A673 (cell line): Measurements from ENCODE around the gene FFAR1. TPM values are rescaled to one million over a fixed set of nuclear protein-coding genes. Genes with fewer than 3 reads are reported as not detected.
"Not testable (repeated sequence)": the region's sequence is repeated elsewhere in the genome, so short reads cannot be mapped to it uniquely, and the experiment has no call there.

ENCODE experiments used
- BruUV-seq: library from RNA; stranded (reverse); fragments of 400-500 nt; replicated peaks from 2 replicates; lab custom pipeline; 2021; lab: Mats Ljungman, UMichigan
- CTCF ChIA-PET: fragments of 300-600 bp; sonication (Branson Sonifier 250); formaldehyde crosslinking; loops from one replicate; lab custom pipeline; 2022; ENCODE audit warnings: antibody characterized with exemption; lab: Charles Lee
- POLR2A ChIA-PET: fragments of 300-600 bp; sonication (Branson Sonifier 250); formaldehyde crosslinking; loops from one replicate; lab custom pipeline; 2022; ENCODE audit warnings: antibody characterized with exemption; ENCODE audit not compliant: low non-redundant PET; lab: Charles Lee
- DNase-seq: peaks from one replicate; pipeline ENCODE4 v3.0.0-alpha.2; 2015; ENCODE audit warnings: low spot score
- H3K27ac ChIP-seq: fragments of 200-600 bp; sonication (generic); 2 replicates; pipeline ENCODE4 v1.5.1; 2016; ENCODE audit warnings: mixed run types, low read depth, mild to moderate bottlenecking, mixed read lengths, antibody characterized with exemption, low read length; ENCODE audit not compliant: poor library complexity, severe bottlenecking
- H3K27me3 ChIP-seq: fragments of 200-600 bp; sonication (generic); replicated peaks from 2 replicates; pipeline ENCODE4 v1.6.1; 2017; ENCODE audit warnings: mixed run types, low read depth, mild to moderate bottlenecking, mixed read lengths, antibody characterized with exemption, low read length; ENCODE audit not compliant: insufficient read depth, poor library complexity
- H3K36me3 ChIP-seq: fragments of 200-600 bp; sonication (generic); 2 replicates; pipeline ENCODE4 v1.6.1; 2016; ENCODE audit warnings: mixed run types, mild to moderate bottlenecking, mixed read lengths, antibody characterized with exemption, low read length; ENCODE audit not compliant: insufficient read depth, poor library complexity, severe bottlenecking
- H3K4me1 ChIP-seq: fragments of 200-600 bp; sonication (generic); 2 replicates; pipeline ENCODE4 v1.6.1; 2017; ENCODE audit warnings: mixed run types, mild to moderate bottlenecking, mixed read lengths, antibody characterized with exemption, low read length; ENCODE audit not compliant: insufficient read depth, poor library complexity, severe bottlenecking
- H3K4me3 ChIP-seq: fragments of 200-600 bp; sonication (generic); 2 replicates; pipeline ENCODE4 v1.5.1; 2016; ENCODE audit warnings: low read depth, mixed run types, mild to moderate bottlenecking, mixed read lengths, low read length; ENCODE audit not compliant: poor library complexity, severe bottlenecking
- H3K9me3 ChIP-seq: fragments of 200-600 bp; sonication (generic); 2 replicates; pipeline ENCODE4 v1.6.1; 2016; ENCODE audit warnings: mixed run types, low read depth, mild to moderate bottlenecking, mixed read lengths, antibody characterized with exemption, low read length; ENCODE audit not compliant: poor library complexity, severe bottlenecking
- EZH2 ChIP-seq: fragments of 200-600 bp; sonication (generic); IDR thresholded peaks from 2 replicates; pipeline ENCODE4 v1.6.1; 2017; ENCODE audit warnings: borderline replicate concordance, low read depth, mild to moderate bottlenecking, mixed read lengths, antibody characterized with exemption, low read length; ENCODE audit not compliant: poor library complexity, severe bottlenecking
- intact Hi-C: fragments of 100-400 bp; cut with micrococcal nuclease; formaldehyde crosslinking; loops from one replicate; pipeline ENCODE4 v1.10.0; 2022; ENCODE audit not compliant: unreplicated experiment
- total RNA-seq: library from RNA; stranded (reverse); gene quantifications from 2 replicates; pipeline ENCODE4 v1.2.3, GENCODE V29; 2021
- TF ChIP-seq, protein P1 (sequence below): fragments of 300-800, 200-600 bp; sonication (generic); conservative IDR thresholded peaks from 2 replicates; pipeline ENCODE4 v1.5.1; 2017; ENCODE audit warnings: low read depth, mild to moderate bottlenecking, antibody characterized with exemption, low read length, moderate library complexity, mixed read lengths

Gene FFAR1
- total RNA-seq, 1 experiment from 2014 or later = not detected

DNA sequence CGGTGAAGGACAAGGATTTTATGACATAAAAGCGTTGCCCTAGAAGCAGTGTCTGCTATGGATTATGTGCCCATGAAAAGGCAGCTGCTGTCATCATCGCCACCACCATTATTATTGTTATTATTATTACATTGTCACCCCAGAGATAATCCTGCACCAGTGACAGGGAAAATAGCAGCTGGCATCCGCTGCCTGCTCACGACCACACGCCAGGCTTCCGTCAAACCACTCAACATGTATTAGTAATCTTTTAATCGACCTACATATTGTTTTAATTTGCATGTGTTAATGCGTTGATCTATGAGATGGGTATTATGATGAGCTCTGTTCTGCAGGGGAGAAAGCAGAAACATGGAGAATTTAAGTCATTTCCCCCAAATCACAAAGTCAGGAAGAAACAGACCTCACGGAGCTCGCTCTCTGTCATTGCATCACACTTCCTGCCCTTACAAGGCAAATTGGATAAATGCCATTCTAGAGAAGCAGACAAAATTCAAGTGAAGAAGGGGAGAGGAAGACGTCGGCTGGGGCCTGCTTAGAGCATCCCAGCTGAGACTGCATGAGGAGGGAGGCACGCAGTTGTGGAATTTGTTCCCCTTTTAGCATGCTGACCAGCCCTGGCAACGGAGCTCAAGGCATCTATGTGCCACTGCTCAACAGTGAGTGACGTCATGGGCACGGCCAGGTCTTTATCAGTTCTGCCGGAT, 10.3 kb downstream of the FFAR1 start, which contains the start of gene FFAR3:
TSS of gene FFAR3 (plus strand) at position 594 of the 707 bp plus-strand sequence. CDS start 431 bp downstream, outside the sequence.
- ChIA-PET CTCF (interaction anchor here (0.8 to 1.3 kb wide), 3 partner anchors 18 to 152 kb away, joined by 3 read pairs; no protein-coding TSS in a partner anchor), POLR2A (no interaction called here)
- Histone ChIP-seq H3K27me3 (no peaks in the 10 kb centered on the region), H3K36me3 (no peaks in the 10 kb centered on the region), H3K4me1 (peaks cover 27% of the 10 kb centered on the region), H3K4me3 (no peak within 1 kb of the TSS), H3K9me3 (no peaks in the 10 kb centered on the region), H3K27ac (peak within 1 kb of the TSS; percentile 58)
- intact Hi-C loops = loop anchor here (10.0 kb wide), 1 partner anchor 287 kb away; the partner anchor contains the start of genes COX6B1 and ETV2
- no TSS peak for BruUV-seq
- TF ChIP-seq, protein P1, sequence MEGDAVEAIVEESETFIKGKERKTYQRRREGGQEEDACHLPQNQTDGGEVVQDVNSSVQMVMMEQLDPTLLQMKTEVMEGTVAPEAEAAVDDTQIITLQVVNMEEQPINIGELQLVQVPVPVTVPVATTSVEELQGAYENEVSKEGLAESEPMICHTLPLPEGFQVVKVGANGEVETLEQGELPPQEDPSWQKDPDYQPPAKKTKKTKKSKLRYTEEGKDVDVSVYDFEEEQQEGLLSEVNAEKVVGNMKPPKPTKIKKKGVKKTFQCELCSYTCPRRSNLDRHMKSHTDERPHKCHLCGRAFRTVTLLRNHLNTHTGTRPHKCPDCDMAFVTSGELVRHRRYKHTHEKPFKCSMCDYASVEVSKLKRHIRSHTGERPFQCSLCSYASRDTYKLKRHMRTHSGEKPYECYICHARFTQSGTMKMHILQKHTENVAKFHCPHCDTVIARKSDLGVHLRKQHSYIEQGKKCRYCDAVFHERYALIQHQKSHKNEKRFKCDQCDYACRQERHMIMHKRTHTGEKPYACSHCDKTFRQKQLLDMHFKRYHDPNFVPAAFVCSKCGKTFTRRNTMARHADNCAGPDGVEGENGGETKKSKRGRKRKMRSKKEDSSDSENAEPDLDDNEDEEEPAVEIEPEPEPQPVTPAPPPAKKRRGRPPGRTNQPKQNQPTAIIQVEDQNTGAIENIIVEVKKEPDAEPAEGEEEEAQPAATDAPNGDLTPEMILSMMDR = no peak
- no peak for TF ChIP-seq EZH2
- DNase-seq = peak; percentile 88

DNA sequence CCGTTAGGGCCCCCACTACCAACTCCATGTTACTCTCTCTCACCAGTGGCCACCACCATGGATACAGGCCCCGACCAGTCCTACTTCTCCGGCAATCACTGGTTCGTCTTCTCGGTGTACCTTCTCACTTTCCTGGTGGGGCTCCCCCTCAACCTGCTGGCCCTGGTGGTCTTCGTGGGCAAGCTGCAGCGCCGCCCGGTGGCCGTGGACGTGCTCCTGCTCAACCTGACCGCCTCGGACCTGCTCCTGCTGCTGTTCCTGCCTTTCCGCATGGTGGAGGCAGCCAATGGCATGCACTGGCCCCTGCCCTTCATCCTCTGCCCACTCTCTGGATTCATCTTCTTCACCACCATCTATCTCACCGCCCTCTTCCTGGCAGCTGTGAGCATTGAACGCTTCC, 11.1 kb downstream of the FFAR1 start:
- H3K4me1 ChIP-seq = peaks cover 21% of the 10 kb centered on the region
- CTCF ChIA-PET, BruUV-seq, H3K27me3 ChIP-seq, H3K36me3 ChIP-seq, H3K4me3 ChIP-seq, H3K9me3 ChIP-seq, H3K27ac ChIP-seq, DNase-seq, POLR2A ChIA-PET: not testable (repeated sequence)
- intact Hi-C loops = loop anchor here (10.0 kb wide), 1 partner anchor 286 kb away; the partner anchor contains the start of genes COX6B1 and ETV2

DNA sequence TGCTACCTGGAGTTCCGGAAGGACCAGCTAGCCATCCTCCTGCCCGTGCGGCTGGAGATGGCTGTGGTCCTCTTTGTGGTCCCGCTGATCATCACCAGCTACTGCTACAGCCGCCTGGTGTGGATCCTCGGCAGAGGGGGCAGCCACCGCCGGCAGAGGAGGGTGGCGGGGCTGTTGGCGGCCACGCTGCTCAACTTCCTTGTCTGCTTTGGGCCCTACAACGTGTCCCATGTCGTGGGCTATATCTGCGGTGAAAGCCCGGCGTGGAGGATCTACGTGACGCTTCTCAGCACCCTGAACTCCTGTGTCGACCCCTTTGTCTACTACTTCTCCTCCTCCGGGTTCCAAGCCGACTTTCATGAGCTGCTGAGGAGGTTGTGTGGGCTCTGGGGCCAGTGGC, 11.7 kb downstream of the FFAR1 start:
- peaks cover 20% of the 10 kb centered on the region for H3K4me1 ChIP-seq
- H3K36me3 ChIP-seq, H3K4me3 ChIP-seq, BruUV-seq, POLR2A ChIA-PET, H3K27ac ChIP-seq, DNase-seq, H3K9me3 ChIP-seq, CTCF ChIA-PET, H3K27me3 ChIP-seq: not testable (repeated sequence)
- intact Hi-C loops = loop anchor here (10.0 kb wide), 1 partner anchor 285 kb away; the partner anchor contains the start of genes COX6B1 and ETV2

DNA sequence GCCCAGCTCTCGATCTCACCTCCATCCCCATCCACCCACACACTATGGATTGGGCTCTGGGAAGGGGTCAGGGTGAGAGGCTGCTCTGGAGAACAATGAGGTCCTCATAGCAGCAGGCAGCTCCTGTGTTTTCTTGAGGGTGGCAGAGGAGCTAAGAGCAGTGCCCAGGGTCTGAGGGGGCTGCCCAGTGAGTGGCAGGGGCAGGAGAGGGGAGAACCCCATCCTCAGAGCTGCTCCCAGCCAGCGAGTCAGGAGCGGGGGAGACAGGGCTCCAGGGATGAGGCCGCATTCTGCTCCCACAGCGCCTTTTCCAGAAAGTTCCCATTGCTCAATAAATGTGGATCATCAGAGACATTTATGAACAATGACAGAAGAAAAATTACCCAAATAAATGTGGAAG, 12.4 kb downstream of the FFAR1 start:
- H3K27me3 ChIP-seq, H3K9me3 ChIP-seq, DNase-seq, POLR2A ChIA-PET, CTCF ChIA-PET, H3K36me3 ChIP-seq, intact Hi-C loops, H3K27ac ChIP-seq, H3K4me3 ChIP-seq, BruUV-seq: not testable (repeated sequence)
- H3K4me1 ChIP-seq = peaks cover 20% of the 10 kb centered on the region
